HepG2 (cell line): ENCODE data around the gene CAMK2N2. TPM values are rescaled to one million over a fixed set of nuclear protein-coding genes. Genes with fewer than 3 reads are reported as not detected.

ENCODE experiments used
- MXD1 ChIP-seq: sonication (generic); formaldehyde crosslinking; IDR thresholded peaks from 2 replicates; pipeline ENCODE4 v1.4.0; 2020; ENCODE audit warnings: mild to moderate bottlenecking, missing genetic modification reagents
- MZF1 ChIP-seq: sonication (generic); formaldehyde crosslinking; IDR thresholded peaks from 2 replicates; pipeline ENCODE4 v1.8.1; 2023; ENCODE audit warnings: mild to moderate bottlenecking, missing genetic modification reagents, borderline replicate concordance
- POLR2AphosphoS2 ChIP-seq: IDR thresholded peaks from 2 replicates; pipeline ENCODE4 v1.6.1; 2011; ENCODE audit warnings: low read depth, low read length, improper control_type of control experiment
- SMAD9 ChIP-seq: sonication (generic); formaldehyde crosslinking; IDR thresholded peaks from 2 replicates; pipeline ENCODE4 v1.5.1; 2020; ENCODE audit warnings: mild to moderate bottlenecking, missing genetic modification reagents
- SOX6 ChIP-seq, 2 experiments: fragments of 450-650 bp in 1 of 2; sonication (generic) in 1 of 2; formaldehyde crosslinking in 1 of 2; IDR thresholded peaks; 2 replicates each; pipeline versions ENCODE4 v1.4.0 to v1.6.1; 2017 to 2020; ENCODE audit warnings: antibody characterized with exemption in 1 of 2, mild to moderate bottlenecking in 1 of 2, missing genetic modification reagents in 1 of 2
- TEAD3 ChIP-seq: optimal IDR thresholded peaks from 2 replicates; pipeline ENCODE3; 2016; ENCODE audit warnings: borderline replicate concordance
- ZBTB4 ChIP-seq: sonication (generic); formaldehyde crosslinking; IDR thresholded peaks from 2 replicates; pipeline ENCODE4 v1.4.0; 2020; ENCODE audit warnings: missing genetic modification reagents, mild to moderate bottlenecking, borderline replicate concordance
- ZC3H4 ChIP-seq: sonication (generic); formaldehyde crosslinking; IDR thresholded peaks from 2 replicates; pipeline ENCODE4 v1.4.0; 2020; ENCODE audit warnings: missing genetic modification reagents, borderline replicate concordance
- ZNF337 ChIP-seq: sonication (generic); formaldehyde crosslinking; IDR thresholded peaks from 2 replicates; pipeline ENCODE4 v1.5.1; 2020; ENCODE audit warnings: missing genetic modification reagents, low read depth, mild to moderate bottlenecking, borderline replicate concordance
- ZNF549 ChIP-seq: sonication (generic); formaldehyde crosslinking; IDR thresholded peaks from 2 replicates; pipeline ENCODE4 v1.5.0; 2020; ENCODE audit warnings: missing genetic modification reagents
- ZNF563 ChIP-seq: sonication (generic); formaldehyde crosslinking; IDR thresholded peaks from 2 replicates; pipeline ENCODE4 v1.8.0; 2022; ENCODE audit warnings: mild to moderate bottlenecking, moderate library complexity, missing genetic modification reagents
- ZNF687 ChIP-seq: sonication (generic); formaldehyde crosslinking; IDR thresholded peaks from 2 replicates; pipeline ENCODE4 v1.5.1; 2020; ENCODE audit warnings: mild to moderate bottlenecking, missing genetic modification reagents, moderate library complexity
- polyA plus RNA-seq, 8 experiments: library from polyadenylated mRNA; depleted of rRNA in 3 of 8; stranded (reverse) in 7 of 8; unstranded in 1 of 8; fragments of >200 nt; fragmentation: Illumina TruSeq in 4 of 8; extraction: Trizol in 4 of 8; gene quantifications; 2 replicates each; pipeline versions ENCODE4 v1.2.1 to v1.2.3, GENCODE V29; 2011 to 2016; ENCODE audit warnings: low read depth in 4 of 8, missing spikeins in 1 of 8, mixed read lengths in 1 of 8; ENCODE audit not compliant: insufficient read depth in 1 of 8
- total RNA-seq, 5 experiments: library from RNA; depleted of rRNA; stranded (reverse); fragments of >200 nt; fragmentation: Illumina TruSeq; extraction: Trizol; gene quantifications; 2 replicates each; pipeline ENCODE4 v1.2.3, GENCODE V29; 2016; ENCODE audit warnings: low read depth in 1 of 5
- TF ChIP-seq, protein P1 (sequence below): sonication (generic); formaldehyde crosslinking; IDR thresholded peaks from 2 replicates; pipeline ENCODE4 v1.5.0; 2020; ENCODE audit warnings: missing genetic modification reagents
- TF ChIP-seq, protein P2 (sequence below): sonication (generic); formaldehyde crosslinking; IDR thresholded peaks from 2 replicates; pipeline ENCODE4 v1.5.1; 2020; ENCODE audit warnings: missing genetic modification reagents, mild to moderate bottlenecking, borderline replicate concordance

CAMK2N2 gene
- total and polyA plus RNA-seq, 2 of the 13 experiments (the other 11 are each of a cell fraction or from before 2014, with no cell fraction given) = 0.12 to 0.27 TPM

- TF ChIP-seq ZBTB4 (CRISPR knock-in tag) (peak; percentile 96), SMAD9 (no peak), MXD1 (CRISPR knock-in tag) (no peak; the same call in 1 of the 2 replicates), ZNF337 (CRISPR knock-in tag) (no peak), ZC3H4 (no peak), TEAD3 (CRISPR knock-in tag) (peak; percentile 83), SOX6 (IDR thresholded peaks at IDR 0.05) (no peak), SOX6 (CRISPR knock-in tag; IDR thresholded peaks at IDR 0.05) (peak; percentile 88), POLR2AphosphoS2 (no peak), MZF1 (CRISPR knock-in tag) (no peak), ZNF563 (no peak), ZNF687 (CRISPR knock-in tag) (peak; percentile 96), ZNF549 (CRISPR knock-in tag) (peak; percentile 75; the same call in 1 of the 2 replicates)
- TF ChIP-seq, protein P1, sequence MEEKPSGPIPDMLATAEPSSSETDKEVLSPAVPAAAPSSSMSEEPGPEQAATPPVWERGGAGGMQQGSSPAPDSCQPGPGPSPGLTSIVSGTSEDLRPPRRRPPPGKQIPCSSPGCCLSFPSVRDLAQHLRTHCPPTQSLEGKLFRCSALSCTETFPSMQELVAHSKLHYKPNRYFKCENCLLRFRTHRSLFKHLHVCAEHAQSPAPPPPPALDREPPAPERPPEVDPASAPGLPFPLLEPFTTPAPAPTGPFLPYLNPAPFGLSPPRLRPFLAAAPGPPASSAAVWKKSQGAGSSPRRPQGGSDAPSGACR (CRISPR knock-in tag) = no peak
- TF ChIP-seq, protein P2, sequence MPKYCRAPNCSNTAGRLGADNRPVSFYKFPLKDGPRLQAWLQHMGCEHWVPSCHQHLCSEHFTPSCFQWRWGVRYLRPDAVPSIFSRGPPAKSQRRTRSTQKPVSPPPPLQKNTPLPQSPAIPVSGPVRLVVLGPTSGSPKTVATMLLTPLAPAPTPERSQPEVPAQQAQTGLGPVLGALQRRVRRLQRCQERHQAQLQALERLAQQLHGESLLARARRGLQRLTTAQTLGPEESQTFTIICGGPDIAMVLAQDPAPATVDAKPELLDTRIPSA = peak; percentile 69; the same call in 1 of the 2 replicates
Observed at GRCh38 chr3:184241447-184242296, 19.7 kb downstream of the CAMK2N2 start (continued).
